Measurements from ENCODE around the gene RGS6. TPM values are rescaled to one million over a fixed set of nuclear protein-coding genes. Genes with fewer than 3 reads are reported as not detected.

The RGS6 gene
- total and polyA plus RNA-seq, 2 experiments from 2014 or later, result not detected

GRCh38 chr14:72124171-72124570 is 191.9 kb downstream of the RGS6 start:
- Histone ChIP-seq H3K4me2 (ENCODE audit: unreplicated experiment) (no peak overlapping the region), H3K9ac (no peak overlapping the region), H3K9me3 (ENCODE audit: low read depth) (no peaks in the 10 kb centered on the region), H3K4me3 (no peak overlapping the region), H2AFZ (no peak overlapping the region), H3K36me3 (ENCODE audit: low read depth) (no peaks in the 10 kb centered on the region), H3K27ac (no peak overlapping the region), H3F3A (ENCODE audit: insufficient read depth) (no peaks in the 10 kb centered on the region), H3K4me1 (ENCODE audit: insufficient read depth) (no peaks in the 10 kb centered on the region), H4K20me1 (ENCODE audit: insufficient read depth) (no peaks in the 10 kb centered on the region), H3K27me3 (replicated peaks; ENCODE audit: insufficient read depth) (no peaks in the 10 kb centered on the region), H3K9me2 (ENCODE audit: insufficient read depth) (no peaks in the 10 kb centered on the region), H3K79me2 (ENCODE audit: insufficient read depth) (no peaks in the 10 kb centered on the region)
- DNase-seq, result no peak
- TF ChIP-seq EZH2 (IDR thresholded peaks at IDR 0.05; ENCODE audit: insufficient read depth, poor library complexity, severe bottlenecking) (no peak), EZH2phosphoT487 (IDR thresholded peaks at IDR 0.05; ENCODE audit: insufficient read depth, low read depth) (no peak)
- WGBS, 2 experiments (ENCODE audit: low coverage in 1 of 2, low lambda C conversion rate in 2 of 2, missing lambda C conversion rate in 2 of 2), result 31 to 38% methylated on average over 4 of the region's 4 CpGs
- in situ Hi-C loops (cut with MboI), result no loop called here

DNA sequence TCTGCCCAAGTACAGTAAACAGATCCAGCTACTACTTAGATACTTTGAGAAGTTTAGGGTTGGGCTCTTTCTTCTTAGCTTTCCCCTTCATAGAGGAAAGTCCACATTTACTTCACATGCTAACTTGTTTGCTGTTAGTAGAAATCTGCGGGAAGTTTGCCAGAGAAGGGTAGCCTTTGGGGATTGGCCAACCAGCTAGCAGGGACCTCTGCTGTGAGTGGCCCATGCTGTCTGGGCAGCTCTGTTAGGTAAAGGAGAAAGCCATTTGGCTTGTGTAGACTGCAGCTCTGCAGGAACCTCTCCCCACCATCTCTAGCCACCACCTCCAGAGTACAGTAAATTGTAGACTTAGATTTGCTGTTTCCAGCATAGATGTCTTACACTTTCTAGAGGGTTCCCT is 193.9 kb downstream of the RGS6 start:
- WGBS, 2 experiments (ENCODE audit: low coverage in 1 of 2, low lambda C conversion rate in 2 of 2, missing lambda C conversion rate in 2 of 2), result 31 to 64% methylated on average over 1 of the region's 1 CpG
- no peak overlapping the region for H3K4me3 ChIP-seq
- H4K20me1 ChIP-seq (ENCODE audit: insufficient read depth), result no peaks in the 10 kb centered on the region
- H3K36me3 ChIP-seq (ENCODE audit: low read depth), result no peaks in the 10 kb centered on the region
- no peak overlapping the region for H3K9ac ChIP-seq
- no peaks in the 10 kb centered on the region for H3K27me3 ChIP-seq (replicated peaks; ENCODE audit: insufficient read depth)
- no peaks in the 10 kb centered on the region for H3K4me1 ChIP-seq (ENCODE audit: insufficient read depth)
- H3K9me3 ChIP-seq (ENCODE audit: low read depth), result no peaks in the 10 kb centered on the region
- H3K79me2 ChIP-seq (ENCODE audit: insufficient read depth), result no peaks in the 10 kb centered on the region
- H3K9me2 ChIP-seq (ENCODE audit: insufficient read depth), result no peaks in the 10 kb centered on the region
- H2AFZ ChIP-seq, result no peak overlapping the region
- H3K4me2 ChIP-seq (ENCODE audit: unreplicated experiment), result no peak overlapping the region
- DNase-seq, result no peak
- H3F3A ChIP-seq (ENCODE audit: insufficient read depth), result no peaks in the 10 kb centered on the region
- TF ChIP-seq EZH2 (IDR thresholded peaks at IDR 0.05; ENCODE audit: insufficient read depth, poor library complexity, severe bottlenecking) (no peak), EZH2phosphoT487 (IDR thresholded peaks at IDR 0.05; ENCODE audit: insufficient read depth, low read depth) (no peak)
- no peak overlapping the region for H3K27ac ChIP-seq
- in situ Hi-C loops (cut with MboI), result no loop called here

- TF ChIP-seq EZH2 (IDR thresholded peaks at IDR 0.05; ENCODE audit: insufficient read depth, poor library complexity, severe bottlenecking) (no peak), EZH2phosphoT487 (IDR thresholded peaks at IDR 0.05; ENCODE audit: insufficient read depth, low read depth) (no peak)
- Histone ChIP-seq H3K27me3 (replicated peaks; ENCODE audit: insufficient read depth) (no peaks in the 10 kb centered on the region), H3K4me2 (ENCODE audit: unreplicated experiment) (no peak overlapping the region), H3F3A (ENCODE audit: insufficient read depth) (no peaks in the 10 kb centered on the region), H3K9me2 (ENCODE audit: insufficient read depth) (no peaks in the 10 kb centered on the region), H3K9me3 (ENCODE audit: low read depth) (no peaks in the 10 kb centered on the region), H4K20me1 (ENCODE audit: insufficient read depth) (no peaks in the 10 kb centered on the region), H3K79me2 (ENCODE audit: insufficient read depth) (no peaks in the 10 kb centered on the region), H2AFZ (no peak overlapping the region), H3K27ac (no peak overlapping the region), H3K9ac (no peak overlapping the region), H3K4me1 (ENCODE audit: insufficient read depth) (no peaks in the 10 kb centered on the region), H3K4me3 (no peak overlapping the region), H3K36me3 (ENCODE audit: low read depth) (no peaks in the 10 kb centered on the region)
- in situ Hi-C loops (cut with MboI), result no loop called here
- DNase-seq, result no peak
- 18 to 26% methylated on average over 2 of the region's 2 CpGs for WGBS, 2 experiments (ENCODE audit: low coverage in 1 of 2, low lambda C conversion rate in 2 of 2, missing lambda C conversion rate in 2 of 2)
These were observed 194.3 kb downstream of the RGS6 start for GRCh38 chr14:72126561-72126960.

GRCh38 chr14:72128629-72129028 is 196.4 kb downstream of the RGS6 start:
- Histone ChIP-seq H3K9ac (no peak overlapping the region), H3K4me3 (no peak overlapping the region), H3F3A (ENCODE audit: insufficient read depth) (no peaks in the 10 kb centered on the region), H3K27me3 (replicated peaks; ENCODE audit: insufficient read depth) (no peaks in the 10 kb centered on the region), H3K4me1 (ENCODE audit: insufficient read depth) (no peaks in the 10 kb centered on the region), H3K27ac (no peak overlapping the region), H3K4me2 (ENCODE audit: unreplicated experiment) (no peak overlapping the region), H3K9me3 (ENCODE audit: low read depth) (no peaks in the 10 kb centered on the region), H2AFZ (no peak overlapping the region), H3K9me2 (ENCODE audit: insufficient read depth) (no peaks in the 10 kb centered on the region), H3K36me3 (ENCODE audit: low read depth) (no peaks in the 10 kb centered on the region), H3K79me2 (ENCODE audit: insufficient read depth) (no peaks in the 10 kb centered on the region), H4K20me1 (ENCODE audit: insufficient read depth) (no peaks in the 10 kb centered on the region)
- in situ Hi-C loops (cut with MboI), result no loop called here
- no peak for DNase-seq
- no peak for TF ChIP-seq EZH2phosphoT487 (IDR thresholded peaks at IDR 0.05; ENCODE audit: insufficient read depth, low read depth)
- no peak for TF ChIP-seq EZH2 (IDR thresholded peaks at IDR 0.05; ENCODE audit: insufficient read depth, poor library complexity, severe bottlenecking)
- 44 to 55% methylated on average over 11 of the region's 11 CpGs for WGBS, 2 experiments (ENCODE audit: low coverage in 1 of 2, low lambda C conversion rate in 2 of 2, missing lambda C conversion rate in 2 of 2)

DNA sequence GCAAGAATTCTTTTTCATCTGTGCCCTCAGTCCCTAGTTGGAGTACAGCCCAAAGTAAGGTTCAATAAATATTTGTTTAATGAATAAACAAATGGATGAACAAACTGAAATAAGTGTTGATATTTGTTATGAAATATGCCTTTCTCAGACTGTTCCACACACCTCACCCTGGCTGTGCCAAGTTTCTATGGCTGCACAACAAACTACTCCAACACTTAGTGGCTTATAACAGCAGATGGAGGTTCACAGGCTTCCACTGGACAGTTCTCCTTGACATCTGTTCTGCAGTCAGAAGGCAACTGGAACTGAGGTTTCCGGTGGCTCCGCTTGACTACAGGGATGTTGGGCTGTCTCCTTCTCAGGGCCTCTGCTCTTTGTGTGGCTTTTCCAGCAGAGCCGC is 197.1 kb downstream of the RGS6 start:
- no peak overlapping the region for H3K27ac ChIP-seq
- in situ Hi-C loops (cut with MboI), result no loop called here
- no peaks in the 10 kb centered on the region for H3K27me3 ChIP-seq (replicated peaks; ENCODE audit: insufficient read depth)
- H3K79me2 ChIP-seq (ENCODE audit: insufficient read depth), result no peaks in the 10 kb centered on the region
- no peak overlapping the region for H3K4me3 ChIP-seq
- no peaks in the 10 kb centered on the region for H3K9me3 ChIP-seq (ENCODE audit: low read depth)
- DNase-seq, result no peak
- H3K36me3 ChIP-seq (ENCODE audit: low read depth), result no peaks in the 10 kb centered on the region
- H3K9me2 ChIP-seq (ENCODE audit: insufficient read depth), result no peaks in the 10 kb centered on the region
- no peaks in the 10 kb centered on the region for H3K4me1 ChIP-seq (ENCODE audit: insufficient read depth)
- no peaks in the 10 kb centered on the region for H3F3A ChIP-seq (ENCODE audit: insufficient read depth)
- TF ChIP-seq EZH2phosphoT487 (IDR thresholded peaks at IDR 0.05; ENCODE audit: insufficient read depth, low read depth) (no peak), EZH2 (IDR thresholded peaks at IDR 0.05; ENCODE audit: insufficient read depth, poor library complexity, severe bottlenecking) (no peak)
- H3K9ac ChIP-seq, result no peak overlapping the region
- 33 to 34% methylated on average over 3 of the region's 3 CpGs for WGBS, 2 experiments (ENCODE audit: low coverage in 1 of 2, low lambda C conversion rate in 2 of 2, missing lambda C conversion rate in 2 of 2)
- H2AFZ ChIP-seq, result no peak overlapping the region
- no peaks in the 10 kb centered on the region for H4K20me1 ChIP-seq (ENCODE audit: insufficient read depth)
- no peak overlapping the region for H3K4me2 ChIP-seq (ENCODE audit: unreplicated experiment)
